ENCODE results near the gene NOP14.
A peak's percentile ranks its signal among the peaks of the same experiment; 100 is the strongest.
"Not testable (repeated sequence)": the region's sequence is repeated elsewhere in the genome, so short reads cannot be mapped to it uniquely, and the experiment has no call there.

Gene NOP14

DNA sequence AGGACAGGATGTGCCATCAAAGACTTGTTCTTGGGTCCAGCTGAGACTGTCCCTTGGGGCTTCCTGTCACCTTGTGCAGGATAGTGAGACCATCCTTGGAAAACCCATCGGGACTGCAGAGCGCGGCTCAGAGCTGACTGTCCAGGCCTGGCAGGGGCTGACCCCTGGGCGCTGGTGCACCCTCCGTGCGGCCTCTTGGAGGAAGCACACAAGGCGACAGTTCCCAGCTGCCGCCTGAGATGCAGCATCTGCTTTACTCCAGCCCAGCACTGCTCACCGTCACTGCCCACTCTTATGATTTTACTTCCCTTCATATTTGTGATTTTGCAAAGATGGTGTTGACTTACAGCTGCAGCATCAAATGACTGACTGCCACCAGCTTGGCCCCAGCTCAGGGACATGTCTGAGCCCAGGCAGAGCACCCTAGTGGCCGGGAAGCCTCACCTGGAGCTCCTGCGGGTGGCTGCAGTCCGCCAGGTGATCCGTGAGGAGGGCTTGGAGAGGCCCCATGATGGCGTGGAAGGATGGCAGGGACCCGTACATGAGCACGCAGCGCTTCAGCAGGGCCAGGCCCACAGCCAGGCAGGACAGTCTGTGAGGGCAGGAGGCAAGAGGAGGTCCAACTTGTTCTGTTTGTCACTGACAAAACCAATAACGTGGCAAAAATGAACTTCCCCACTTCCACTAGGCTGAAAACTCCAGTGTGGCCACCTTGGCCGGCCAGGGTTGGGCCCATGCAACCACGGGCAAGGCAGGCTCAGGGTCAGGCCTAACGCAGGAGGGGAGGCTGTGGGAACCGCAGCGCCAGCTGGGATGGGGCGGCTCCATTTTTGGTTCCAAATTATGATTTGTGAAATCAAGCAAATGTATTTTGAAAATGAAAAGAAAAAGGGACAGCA lies 21.8 kb downstream of the NOP14 start:
- DNase-seq: no peak

DNA sequence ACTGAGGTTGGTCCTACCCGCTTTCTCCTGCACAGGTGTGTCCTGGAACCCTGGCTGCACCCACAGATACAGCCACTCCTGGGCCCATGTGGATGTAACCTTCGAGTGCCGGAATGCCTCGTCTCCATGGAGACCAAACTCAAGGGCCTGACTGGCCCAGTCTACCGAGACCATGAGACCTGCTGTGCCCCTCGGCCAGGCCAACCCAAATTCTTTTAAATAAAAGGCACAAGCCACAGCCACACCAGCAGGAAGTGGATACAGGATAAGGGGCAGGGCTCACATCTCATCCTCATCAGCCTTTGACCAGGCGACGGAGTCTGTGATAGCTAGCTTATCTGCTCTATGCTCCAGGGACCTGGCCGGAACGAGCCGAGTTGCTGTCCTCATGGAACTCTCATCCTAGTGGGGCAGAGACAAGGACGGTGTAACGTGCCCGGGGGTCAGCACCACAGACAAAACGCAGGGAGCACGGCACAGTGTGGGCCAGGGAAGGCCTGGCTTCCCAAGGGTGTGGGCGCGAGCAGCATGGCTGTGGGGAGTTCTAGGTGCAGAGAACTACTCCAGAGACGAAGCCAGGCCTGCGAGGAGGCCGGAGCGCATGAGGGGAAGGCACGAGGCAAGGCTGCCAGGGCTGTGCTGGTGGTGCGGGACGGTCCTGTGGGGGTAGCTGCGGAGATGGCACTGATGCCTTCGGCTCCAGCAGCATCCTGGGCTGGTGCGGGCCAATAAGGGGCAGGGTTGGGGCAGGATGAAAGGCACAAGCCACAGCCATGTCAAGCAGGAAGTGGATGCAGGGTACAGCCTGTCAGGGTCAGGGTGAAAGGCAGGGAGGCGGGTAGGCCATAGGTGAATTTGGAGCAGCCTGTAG lies 22.7 kb downstream of the NOP14 start:
- DNase-seq: no peak

DNA sequence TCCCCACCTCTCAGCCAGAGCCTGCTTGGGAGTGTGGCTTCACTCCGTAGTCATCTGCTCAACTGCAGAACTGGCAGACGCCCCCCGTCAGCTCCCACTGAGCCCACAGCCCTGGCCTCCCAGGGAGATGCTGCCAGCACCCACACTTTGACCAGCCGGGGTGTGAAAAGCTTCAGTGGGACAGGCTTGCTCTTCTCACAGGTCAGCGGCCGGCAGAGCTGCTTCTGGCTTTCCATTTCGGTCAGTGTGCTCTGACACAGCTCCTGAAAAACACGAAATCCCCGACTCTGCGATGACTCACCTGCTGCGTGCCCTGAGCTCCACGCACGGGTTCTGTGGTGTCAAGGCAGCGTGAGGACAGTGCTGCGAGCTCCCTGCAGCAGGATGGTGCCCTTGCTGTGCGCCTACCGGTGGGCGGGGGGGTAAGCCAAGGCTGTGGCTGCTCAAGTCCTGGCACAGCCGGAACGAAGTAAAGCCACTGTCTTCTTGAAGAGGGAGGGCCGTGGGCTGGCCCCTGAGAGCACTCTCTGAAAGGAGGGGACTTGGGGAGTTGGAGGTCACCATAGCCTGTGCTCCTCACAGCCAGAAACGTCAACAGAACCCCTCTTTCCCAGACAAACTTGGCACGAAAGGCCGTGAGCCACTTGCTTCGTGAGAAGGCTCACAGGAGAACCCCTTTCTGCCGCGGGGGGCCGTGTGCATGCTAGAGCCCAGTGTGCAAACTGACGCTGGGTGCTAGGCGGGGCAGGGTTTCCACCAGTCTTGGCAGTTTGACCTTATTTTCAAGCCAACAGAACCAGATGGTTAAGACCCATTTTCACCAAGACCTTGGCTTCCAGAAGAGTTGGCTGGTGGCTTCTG lies 23.6 kb downstream of the NOP14 start:
- DNase-seq: no peak

GRCh38 chr4:2938906-2939305 lies 24.3 kb downstream of the NOP14 start:
- DNase-seq: no peak

DNA sequence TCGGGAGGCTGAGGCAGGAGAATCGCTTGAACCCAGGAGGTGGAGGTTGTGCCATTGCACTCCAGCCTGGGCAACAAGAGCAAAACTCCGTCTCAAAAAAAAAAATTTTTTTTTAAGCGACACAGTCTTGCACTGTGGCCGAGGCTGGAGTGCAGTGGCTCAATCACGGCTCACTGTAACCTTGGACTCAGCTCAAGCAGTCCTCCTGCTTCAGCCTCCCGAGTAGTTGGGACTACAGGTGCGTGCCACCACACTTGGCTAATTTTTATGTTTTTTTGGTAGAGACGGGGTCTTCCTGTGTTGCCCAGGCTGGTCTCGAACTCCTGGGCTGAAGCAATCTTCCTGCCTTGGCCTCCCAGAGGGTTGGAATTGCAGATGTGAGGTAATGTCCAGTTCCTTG lies 24.8 kb downstream of the NOP14 start:
- not testable (repeated sequence) for DNase-seq

GRCh38 chr4:2937986-2938385 lies 25.2 kb downstream of the NOP14 start:
- no peak for DNase-seq

- DNase-seq: no peak
Measured at GRCh38 chr4:2937146-2937857, 25.9 kb downstream of the NOP14 start.

DNA sequence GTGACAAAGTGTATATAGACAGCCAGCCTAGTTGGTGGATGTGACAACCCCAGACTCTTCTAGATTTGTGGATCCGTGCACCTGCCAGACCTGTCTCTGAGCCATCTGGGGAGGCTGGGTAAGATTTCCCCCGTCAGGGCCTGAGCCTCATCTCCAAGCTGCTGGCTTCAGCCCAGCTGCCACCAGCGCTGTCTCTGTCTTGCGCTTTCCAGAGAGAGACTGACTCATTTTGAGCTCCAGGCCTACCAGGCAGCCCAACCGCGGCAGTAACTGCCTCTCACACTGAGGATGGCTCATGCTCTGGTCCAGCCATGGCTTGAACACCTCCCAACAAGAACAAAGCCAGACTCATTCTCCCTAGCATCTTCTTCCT lies 26.4 kb downstream of the NOP14 start:
- DNase-seq: no peak

DNA sequence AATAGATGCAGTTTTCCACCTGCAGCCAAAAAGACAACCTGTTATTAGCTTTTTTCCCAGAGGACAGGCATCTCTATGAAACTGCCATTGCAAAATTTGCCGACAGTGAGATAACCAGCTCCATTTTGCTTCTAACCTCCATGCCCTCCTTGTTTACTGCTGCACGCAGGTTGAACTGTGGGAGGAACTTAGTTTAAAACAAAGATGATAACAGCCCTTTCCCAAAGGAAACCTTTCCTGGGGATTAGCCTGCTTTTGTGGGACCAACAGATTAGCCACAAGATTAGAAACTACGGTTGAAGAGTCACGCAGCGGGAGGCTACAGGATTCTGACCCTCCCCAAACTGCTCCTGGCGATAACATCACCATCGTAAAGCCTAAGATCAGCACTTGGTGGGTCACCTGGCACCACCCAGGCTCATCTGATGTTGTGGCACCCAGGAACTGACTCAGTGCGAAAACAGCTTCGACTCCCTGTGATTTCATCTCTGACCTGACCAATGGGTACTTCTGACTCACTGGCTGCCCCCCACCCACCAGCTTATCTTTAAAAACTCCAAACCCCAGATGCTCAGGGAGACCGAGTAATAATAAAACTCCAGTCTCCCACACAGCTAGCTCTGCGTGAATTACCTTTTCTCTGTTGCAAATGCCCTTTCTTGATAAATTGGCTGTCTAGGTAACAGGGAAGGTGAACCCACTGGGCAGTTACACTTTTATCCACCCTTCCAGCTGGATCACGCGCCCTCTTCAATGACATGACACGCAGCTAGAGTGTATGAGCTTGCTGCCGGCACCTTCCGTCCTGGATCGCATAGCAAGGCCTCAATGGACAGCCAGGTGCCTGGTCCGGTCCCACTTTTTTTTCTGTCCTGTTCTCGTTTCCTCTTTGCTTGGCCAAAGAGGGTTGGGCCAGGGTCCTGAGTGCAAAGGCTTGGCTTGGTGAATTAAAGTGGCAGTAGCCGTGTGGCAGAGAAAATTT lies 27.2 kb downstream of the NOP14 start:
- peak; percentile 25 for DNase-seq

DNA sequence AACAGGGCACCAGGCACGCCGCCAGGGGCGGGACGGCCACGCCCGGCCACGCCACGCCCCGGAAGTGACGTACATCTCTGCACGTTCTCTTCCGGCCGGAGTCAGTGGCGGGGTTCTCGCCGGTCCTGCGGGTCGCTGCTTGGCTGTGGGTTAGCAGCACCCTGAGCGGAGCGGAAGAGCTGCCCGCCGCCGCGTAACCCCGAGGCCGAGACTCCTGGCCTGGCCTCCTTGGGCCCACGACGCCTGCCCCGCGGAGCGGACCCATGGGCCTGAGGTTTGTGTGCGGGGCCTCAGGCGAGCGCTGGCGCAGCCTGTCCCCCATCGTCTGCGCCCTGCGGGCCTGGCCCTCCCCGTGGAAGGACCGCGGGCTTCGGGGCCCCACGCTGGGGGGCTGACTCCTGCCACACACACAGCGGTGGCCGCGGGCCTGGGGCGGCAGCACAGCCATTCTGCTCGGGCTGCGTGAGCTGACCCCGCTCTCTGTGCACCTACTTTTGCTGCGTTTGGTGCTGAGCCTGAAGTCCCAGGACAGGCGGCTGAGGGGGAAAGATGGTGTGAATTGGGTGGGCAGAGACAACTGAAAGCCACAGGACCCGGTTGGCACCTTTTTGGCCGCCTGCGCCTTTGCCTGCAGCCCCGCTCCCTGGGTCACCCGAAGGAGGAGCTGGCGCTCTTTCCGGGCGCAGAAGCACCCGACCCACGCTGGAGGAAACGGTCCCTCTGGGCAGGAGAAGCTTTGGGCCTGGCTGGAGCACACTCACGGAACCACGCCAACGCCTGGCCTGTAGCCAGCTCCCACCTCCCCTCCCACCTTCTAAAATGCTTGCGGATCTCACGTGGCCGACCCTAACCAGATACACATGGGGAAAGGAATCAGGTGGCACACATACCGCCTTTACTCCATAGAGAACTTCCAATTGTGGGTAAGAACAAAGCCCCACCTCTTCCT lies 28.1 kb downstream of the NOP14 start:
- DNase-seq: peak; percentile 93

GRCh38 chr4:2934077-2934812 lies 29.0 kb downstream of the NOP14 start:
- DNase-seq: peak; percentile 73

DNA sequence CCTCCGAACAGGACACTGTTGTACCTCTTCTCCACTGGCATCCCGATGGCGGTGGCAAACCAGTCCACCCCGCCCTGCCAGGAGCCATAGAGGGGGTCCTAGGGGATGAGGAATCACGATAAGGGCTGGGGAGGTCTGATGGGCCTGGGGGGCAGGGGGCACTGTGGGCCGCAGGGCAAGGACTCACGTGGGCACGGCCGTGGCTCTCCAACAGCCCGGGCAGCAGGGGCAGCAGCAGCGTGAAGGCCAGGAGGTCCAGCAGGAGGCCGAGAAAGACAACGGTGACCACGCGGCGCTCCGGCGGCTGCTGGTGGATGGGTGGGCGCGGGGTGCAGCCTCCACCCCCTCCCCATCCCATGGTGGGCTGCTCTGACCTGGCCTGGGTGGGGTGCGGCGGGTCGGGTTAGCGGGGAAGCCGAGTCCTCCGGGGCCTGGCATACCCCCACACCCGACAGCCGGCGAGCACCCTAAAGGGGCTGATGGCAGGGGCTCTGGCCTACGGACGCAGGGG lies 29.6 kb downstream of the NOP14 start:
- no peak for DNase-seq

DNA sequence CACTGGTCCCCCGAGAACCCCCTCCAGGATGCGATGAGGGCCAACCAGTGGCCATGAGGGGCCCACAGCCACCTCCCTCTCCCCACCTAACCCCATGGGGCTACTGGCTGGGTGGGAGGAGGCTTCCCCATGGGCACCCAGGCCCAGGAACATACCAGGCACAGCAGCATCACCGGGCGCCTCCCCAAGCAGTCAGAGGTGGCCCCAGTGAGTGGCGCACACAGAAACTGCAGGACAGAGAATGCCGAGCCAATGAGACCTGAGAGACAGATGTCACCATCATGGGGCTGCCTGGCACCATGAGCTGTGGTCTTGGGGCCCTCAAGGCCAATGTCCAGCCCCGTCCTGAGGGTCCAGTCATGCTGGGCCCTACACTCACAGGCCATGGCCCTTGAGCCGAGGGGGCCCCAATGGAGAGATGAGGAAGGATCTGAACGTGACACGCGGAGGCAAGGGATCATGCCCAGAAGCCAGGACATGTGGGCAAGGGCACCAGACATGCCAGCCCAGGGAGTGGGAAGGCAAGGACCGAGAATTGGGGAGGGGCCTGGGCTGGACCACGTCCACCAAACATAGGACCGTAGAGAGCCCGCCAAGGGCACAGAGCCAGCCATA lies 30.1 kb downstream of the NOP14 start:
- DNase-seq: peak; percentile 10

DNA sequence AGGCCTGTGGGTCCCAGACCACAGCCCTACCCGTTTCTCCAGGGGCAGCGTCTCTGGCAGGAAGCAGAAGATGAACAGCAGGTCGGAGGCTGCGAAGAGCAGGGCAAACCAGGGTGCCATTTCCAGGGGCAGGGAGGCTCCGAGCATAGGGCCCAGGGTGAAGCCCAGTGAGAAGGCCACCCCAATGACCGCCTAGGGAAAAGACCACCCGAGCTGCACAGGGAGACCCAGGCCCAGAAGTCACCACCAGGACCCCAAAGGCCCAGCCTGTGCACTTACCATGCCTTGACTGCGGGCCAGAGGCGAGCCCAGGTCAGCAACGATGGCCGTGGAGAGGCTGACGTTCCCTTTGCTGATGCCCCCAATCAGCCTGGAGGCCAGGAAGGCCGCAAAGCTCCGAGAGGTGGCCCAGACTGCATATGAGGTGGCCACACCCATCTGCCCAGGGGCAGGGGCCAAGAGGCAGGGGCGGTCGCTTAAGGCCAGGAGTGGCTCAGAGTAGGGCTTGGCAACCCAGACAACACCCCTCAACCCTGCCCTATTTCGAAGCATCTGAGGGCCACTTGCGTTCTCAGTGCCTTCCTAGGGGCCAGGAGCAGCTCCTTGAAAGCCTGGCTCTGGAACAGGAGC lies 30.8 kb downstream of the NOP14 start:
- DNase-seq: no peak

DNA sequence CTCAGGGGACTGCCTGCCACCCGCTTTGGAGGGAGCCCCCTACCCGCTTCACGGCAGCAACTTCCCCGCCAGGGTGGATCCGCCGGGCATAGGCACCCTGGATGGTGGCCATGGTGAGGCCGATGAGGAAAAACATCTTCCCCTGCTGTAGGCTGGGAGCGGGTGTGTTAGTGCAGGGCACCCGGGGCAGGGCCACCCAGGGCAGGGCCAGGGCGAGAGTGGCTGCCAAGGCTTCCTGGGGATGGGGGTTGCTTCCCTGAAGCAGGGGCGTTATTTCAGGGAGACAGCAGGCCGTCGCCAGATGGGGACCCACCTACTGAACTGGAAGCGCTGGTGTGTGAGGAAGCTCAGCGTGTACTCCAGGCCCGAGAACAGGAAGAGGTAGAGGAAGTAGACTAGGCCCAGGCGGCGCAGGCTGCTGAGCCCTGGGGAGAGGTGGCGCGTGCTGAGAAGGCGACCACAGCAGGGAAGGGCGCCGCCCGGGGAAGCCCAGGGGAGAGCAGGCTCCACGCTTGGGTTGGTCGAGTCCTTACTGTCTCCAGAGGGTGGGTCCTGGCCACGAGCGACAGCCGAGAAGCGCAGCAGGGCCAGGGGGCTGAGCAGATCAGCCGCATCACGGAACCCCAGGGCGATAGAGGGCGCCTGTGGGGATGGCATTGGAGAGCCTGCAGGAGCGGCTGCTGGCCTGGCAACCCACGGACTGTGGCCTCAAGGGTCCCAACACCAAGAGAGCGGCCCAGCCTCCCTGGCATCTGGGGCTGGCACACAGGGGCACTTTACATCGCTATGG lies 31.5 kb downstream of the NOP14 start:
- peak; percentile 79 for DNase-seq

DNA sequence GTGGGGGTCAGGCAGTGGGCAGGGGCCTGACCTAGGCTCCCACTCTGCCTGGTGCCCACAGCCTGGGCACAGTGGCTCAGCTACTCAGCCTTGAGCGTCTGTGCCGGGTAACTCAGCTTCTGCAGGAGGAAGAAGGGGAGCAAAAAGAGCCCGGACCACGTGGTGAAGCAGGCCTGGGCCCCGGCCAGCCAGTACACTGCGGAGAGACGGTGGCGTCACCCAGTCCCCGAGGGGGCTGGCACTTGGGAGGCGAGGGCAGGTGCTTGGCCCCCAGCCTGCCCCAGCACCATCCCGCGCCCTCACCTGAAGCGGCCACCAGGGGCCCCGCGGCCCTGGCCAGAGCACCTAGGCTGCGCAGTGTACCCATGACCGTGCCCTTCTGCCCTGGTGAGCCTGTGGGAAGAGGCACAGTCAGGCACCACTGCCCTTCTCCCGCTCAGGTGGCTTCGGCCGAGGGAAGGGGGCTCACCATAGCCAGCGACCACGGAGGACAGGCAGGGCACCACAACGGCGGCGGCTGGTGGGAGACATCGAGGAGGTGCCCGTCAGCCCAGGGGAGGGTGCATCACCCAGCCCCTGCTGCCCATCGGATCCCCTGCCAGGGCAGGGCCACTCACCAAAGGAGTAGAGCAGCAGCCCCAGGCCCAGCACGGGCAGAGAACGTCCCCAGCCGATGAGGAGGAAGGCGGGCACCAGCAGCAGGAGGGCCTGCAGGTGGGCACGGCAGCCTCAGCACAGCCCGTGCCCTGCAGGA lies 32.3 kb downstream of the NOP14 start:
- no peak for DNase-seq

All from inflammatory macrophage treated with lipopolysaccharide for 4 hours (primary cell).